OCI-LY3 (cell line): Measurements from ENCODE around the gene ARID1B.

Experiments
- H2AFZ ChIP-seq: fragments of 200-600, 300-600 bp; shearing (Covaris generic); 2 replicates; pipeline ENCODE4 v1.6.0; 2014; ENCODE audit warnings: antibody characterized with exemption, low read depth, low read length
- H3K27ac ChIP-seq: fragments of 200-600, 300-600 bp; sonication (generic); 2 replicates; pipeline ENCODE4 v1.5.1; 2014; ENCODE audit warnings: mild to moderate bottlenecking, low read length, moderate library complexity, mixed read lengths
- H3K27me3 ChIP-seq: fragments of 200-600, 300-600 bp; sonication (generic); 2 replicates; pipeline ENCODE4 v1.6.1; 2014; ENCODE audit warnings: low read depth, low read length, mixed read lengths
- H3K36me3 ChIP-seq: fragments of 200-600, 300-600 bp; sonication (generic); replicated peaks from 2 replicates; pipeline ENCODE3; 2014; ENCODE audit warnings: low read depth, low read length, mixed read lengths
- H3K4me1 ChIP-seq: fragments of 300-600, 200-600 bp; sonication (generic); 2 replicates; pipeline ENCODE4 v1.6.1; 2014; ENCODE audit warnings: low read length, mixed read lengths
- H3K4me2 ChIP-seq: fragments of 200-600, 300-600 bp; sonication (generic); 2 replicates; pipeline ENCODE4 v1.6.1; 2014; ENCODE audit warnings: low read length, mixed read lengths
- H3K4me3 ChIP-seq: fragments of 300-600, 200-600 bp; sonication (generic); 2 replicates; pipeline ENCODE4 v1.5.1; 2014; ENCODE audit warnings: antibody characterized with exemption, mild to moderate bottlenecking, low read length, moderate library complexity
- H3K79me2 ChIP-seq: fragments of 300-600, 200-600 bp; shearing (Covaris generic); 2 replicates; pipeline ENCODE4 v1.6.1; 2014; ENCODE audit warnings: mild to moderate bottlenecking, low read length, mixed read lengths
- H3K9ac ChIP-seq: fragments of 300-600, 200-600 bp; shearing (Covaris generic); 2 replicates; pipeline ENCODE4 v1.6.0; 2014; ENCODE audit warnings: mild to moderate bottlenecking, low read length, moderate library complexity
- H3K9me3 ChIP-seq: fragments of 200-600, 300-600 bp; shearing (Covaris generic); 2 replicates; pipeline ENCODE4 v1.6.1; 2014; ENCODE audit warnings: low read length, mixed read lengths; ENCODE audit not compliant: insufficient read depth
- H4K20me1 ChIP-seq: fragments of 200-600, 300-600 bp; sonication (generic); 2 replicates; pipeline ENCODE4 v1.6.1; 2016; ENCODE audit warnings: low read length, mixed read lengths; ENCODE audit not compliant: insufficient read depth
- CTCF ChIP-seq: fragments of 200-600, 300-600 bp; sonication (generic); IDR thresholded peaks from 2 replicates; pipeline ENCODE4 v1.5.1; 2014; ENCODE audit warnings: antibody characterized with exemption, low read length, low read depth
- EZH2phosphoT487 ChIP-seq: fragments of 200-600 bp; shearing (Covaris generic); IDR thresholded peaks from 2 replicates; pipeline ENCODE4 v1.6.1; 2018; ENCODE audit warnings: antibody characterized with exemption, mixed run types, low read depth

Gene ARID1B

DNA sequence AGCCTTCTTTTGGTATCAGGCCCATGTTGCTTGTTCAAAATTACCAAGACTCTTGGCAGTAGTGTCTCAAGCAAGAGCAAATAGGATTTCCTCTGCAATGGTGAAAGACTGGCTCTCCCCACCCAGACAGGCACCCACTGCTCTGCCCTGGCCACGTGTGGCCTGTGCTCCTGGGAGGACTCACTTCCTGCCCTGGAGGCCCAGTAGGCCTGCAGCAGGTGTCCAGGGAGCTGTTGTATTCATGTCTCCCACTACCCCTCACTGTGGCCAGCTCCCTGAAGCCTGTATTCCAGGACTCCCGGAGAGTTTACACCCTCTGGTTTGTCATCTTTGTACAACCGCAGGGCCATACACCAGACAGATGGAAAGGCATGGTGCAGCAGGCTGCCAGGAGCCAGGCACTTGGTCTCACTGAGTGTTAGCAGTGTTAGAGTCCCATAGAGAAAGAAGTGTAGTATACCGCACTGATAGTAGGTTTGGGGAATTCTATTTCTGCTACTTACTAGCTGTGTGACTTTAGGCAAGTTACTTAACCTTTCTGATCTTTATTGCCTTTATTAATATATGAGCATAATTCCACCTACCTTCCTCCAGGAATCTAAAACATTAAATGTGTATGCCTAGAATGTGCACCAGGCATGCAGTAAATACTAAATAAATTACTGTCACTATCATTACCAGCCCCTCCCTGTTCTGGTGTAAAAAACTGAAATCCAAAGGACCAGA lies 386.4 kb downstream of the ARID1B start:
- H4K20me1 ChIP-seq: no peaks in the 10 kb centered on the region
- H3K4me3 ChIP-seq: no peak overlapping the region
- no peaks in the 10 kb centered on the region for H3K9me3 ChIP-seq
- H3K4me2 ChIP-seq: no peak overlapping the region
- no peak overlapping the region for H3K9ac ChIP-seq
- H3K36me3 ChIP-seq: no peaks in the 10 kb centered on the region
- no peaks in the 10 kb centered on the region for H3K79me2 ChIP-seq
- H3K27ac ChIP-seq: no peak overlapping the region
- H2AFZ ChIP-seq: no peak overlapping the region
- H3K27me3 ChIP-seq: no peaks in the 10 kb centered on the region
- no peaks in the 10 kb centered on the region for H3K4me1 ChIP-seq
- no peak for TF ChIP-seq CTCF
- TF ChIP-seq EZH2phosphoT487: no peak

DNA sequence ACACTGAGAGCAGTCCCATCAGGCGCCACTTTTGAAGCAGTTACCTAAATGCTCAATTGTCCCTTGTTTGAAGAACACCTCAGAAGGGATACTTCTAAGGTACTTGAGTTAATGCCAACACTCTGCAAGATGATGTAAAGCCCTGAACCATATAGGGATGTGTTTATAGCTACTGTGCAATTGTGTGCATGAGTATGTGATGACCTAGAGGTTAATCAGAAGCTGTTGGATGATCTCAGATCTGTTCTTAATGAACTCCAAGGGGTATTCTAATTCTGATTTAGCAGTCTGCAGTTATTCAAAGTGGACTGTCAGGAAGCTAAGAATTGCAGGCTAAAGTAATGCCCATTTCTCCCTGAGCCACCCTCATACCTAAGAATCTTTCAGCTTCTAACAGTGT lies 387.8 kb downstream of the ARID1B start:
- Histone ChIP-seq H3K9me3 (no peaks in the 10 kb centered on the region), H2AFZ (no peak overlapping the region), H3K27ac (no peak overlapping the region), H4K20me1 (no peaks in the 10 kb centered on the region), H3K9ac (no peak overlapping the region), H3K4me1 (no peaks in the 10 kb centered on the region), H3K4me2 (no peak overlapping the region), H3K27me3 (no peaks in the 10 kb centered on the region), H3K79me2 (no peaks in the 10 kb centered on the region), H3K4me3 (no peak overlapping the region), H3K36me3 (no peaks in the 10 kb centered on the region)
- TF ChIP-seq EZH2phosphoT487 (no peak), CTCF (no peak)

GRCh38 chr6:157166784-157167183 lies 389.6 kb downstream of the ARID1B start:
- Histone ChIP-seq H3K9me3 (no peaks in the 10 kb centered on the region), H3K36me3 (no peaks in the 10 kb centered on the region), H3K4me3 (no peak overlapping the region), H3K79me2 (no peaks in the 10 kb centered on the region), H3K4me1 (no peaks in the 10 kb centered on the region), H3K27me3 (no peaks in the 10 kb centered on the region), H3K27ac (no peak overlapping the region), H4K20me1 (no peaks in the 10 kb centered on the region), H3K9ac (no peak overlapping the region), H3K4me2 (no peak overlapping the region), H2AFZ (no peak overlapping the region)
- no peak for TF ChIP-seq EZH2phosphoT487
- TF ChIP-seq CTCF: no peak

DNA sequence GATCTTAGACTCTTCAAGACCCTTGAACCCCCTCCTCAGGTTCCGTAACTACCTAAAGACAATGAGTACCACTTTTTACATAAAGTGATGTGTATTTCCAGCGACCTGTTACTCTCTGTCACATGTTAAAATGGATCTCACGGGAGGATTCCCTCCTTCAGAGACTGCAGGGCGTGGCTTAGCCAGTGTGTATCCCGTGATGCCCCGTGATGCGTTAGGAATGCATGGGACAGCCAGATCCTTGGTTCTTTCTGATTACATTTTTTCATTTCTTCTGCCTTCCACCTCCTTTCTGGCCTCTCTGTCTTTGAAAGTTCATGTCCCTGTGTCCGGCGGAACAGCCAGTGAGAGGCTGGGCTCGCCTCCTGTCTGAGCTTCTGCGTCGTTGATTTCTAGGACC lies 390.7 kb downstream of the ARID1B start:
- Histone ChIP-seq H4K20me1 (no peaks in the 10 kb centered on the region), H3K27me3 (no peaks in the 10 kb centered on the region), H3K4me3 (no peak overlapping the region), H3K4me2 (no peak overlapping the region), H3K9me3 (no peaks in the 10 kb centered on the region), H3K79me2 (no peaks in the 10 kb centered on the region), H3K4me1 (no peaks in the 10 kb centered on the region), H3K36me3 (no peaks in the 10 kb centered on the region), H3K27ac (no peak overlapping the region), H2AFZ (no peak overlapping the region), H3K9ac (no peak overlapping the region)
- TF ChIP-seq CTCF (no peak), EZH2phosphoT487 (no peak)
